DND-41 (cell line): ENCODE measurements around the gene SPPL2B.

Experiments used
- ATAC-seq: fragments of 200-7000 bp; cut with Tn5 transposase; 3 replicates; pipeline ENCODE4 v1.9.1; 2021; ENCODE audit warnings: low read depth; ENCODE audit not compliant: insufficient read depth
- DNase-seq: peaks from one replicate; pipeline ENCODE4 v3.0.0-alpha.2; 2020
- H2AFZ ChIP-seq: 2 replicates; pipeline ENCODE4 v1.6.0; 2012; ENCODE audit warnings: low read depth, low read length
- H3K27ac ChIP-seq: 2 replicates; pipeline ENCODE4 v1.5.1; 2012; ENCODE audit warnings: low read length, inconsistent platforms
- H3K27me3 ChIP-seq: fragments of 200-600 bp; sonication (generic); 2 replicates; pipeline ENCODE4 v1.6.0; 2012; ENCODE audit warnings: low read length, mild to moderate bottlenecking, inconsistent platforms; ENCODE audit not compliant: insufficient read depth, poor library complexity
- H3K36me3 ChIP-seq: 2 replicates; pipeline ENCODE4 v1.5.1; 2012; ENCODE audit warnings: low read length, inconsistent platforms; ENCODE audit not compliant: insufficient read depth
- H3K4me1 ChIP-seq: 2 replicates; pipeline ENCODE4 v1.5.1; 2012; ENCODE audit warnings: mild to moderate bottlenecking, low read length; ENCODE audit not compliant: insufficient read depth
- H3K4me2 ChIP-seq: 2 replicates; pipeline ENCODE4 v1.6.0; 2012; ENCODE audit warnings: mild to moderate bottlenecking, moderate library complexity, low read length, inconsistent platforms; ENCODE audit not compliant: insufficient read depth
- H3K4me3 ChIP-seq, 2 experiments: fragments of 200-600 bp in 1 of 2; shearing (Covaris generic) in 1 of 2; 2 replicates each; pipeline ENCODE4 v1.5.1; 2012 to 2016; ENCODE audit warnings: inconsistent platforms in 2 of 2, low read length in 2 of 2, mild to moderate bottlenecking in 2 of 2, low read depth in 1 of 2, moderate library complexity in 1 of 2
- H3K79me2 ChIP-seq: 2 replicates; pipeline ENCODE4 v1.6.0; 2012; ENCODE audit warnings: low read length, inconsistent platforms; ENCODE audit not compliant: insufficient read depth
- H3K9ac ChIP-seq: 2 replicates; pipeline ENCODE4 v1.6.0; 2012; ENCODE audit warnings: low read depth, mild to moderate bottlenecking, inconsistent platforms, low read length, moderate library complexity
- H3K9me3 ChIP-seq: 2 replicates; pipeline ENCODE4 v1.5.1; 2012; ENCODE audit warnings: low read length, moderate library complexity, mild to moderate bottlenecking, inconsistent platforms; ENCODE audit not compliant: insufficient read depth, severe bottlenecking
- H4K20me1 ChIP-seq: 2 replicates; pipeline ENCODE4 v1.6.0; 2012; ENCODE audit warnings: low read length; ENCODE audit not compliant: insufficient read depth
- EZH2 ChIP-seq: IDR thresholded peaks from 3 replicates; pipeline ENCODE4 v1.6.1; 2012; ENCODE audit warnings: borderline replicate concordance, low read depth, mild to moderate bottlenecking, moderate library complexity, low read length, inconsistent platforms; ENCODE audit not compliant: severe bottlenecking
- TF ChIP-seq, protein P1 (sequence below): IDR thresholded peaks from 2 replicates; pipeline ENCODE4 v1.5.1; 2012; ENCODE audit warnings: borderline replicate concordance, low read length, moderate library complexity, mild to moderate bottlenecking; ENCODE audit not compliant: poor library complexity, severe bottlenecking; ENCODE audit errors: extremely low read depth

Gene SPPL2B

DNA sequence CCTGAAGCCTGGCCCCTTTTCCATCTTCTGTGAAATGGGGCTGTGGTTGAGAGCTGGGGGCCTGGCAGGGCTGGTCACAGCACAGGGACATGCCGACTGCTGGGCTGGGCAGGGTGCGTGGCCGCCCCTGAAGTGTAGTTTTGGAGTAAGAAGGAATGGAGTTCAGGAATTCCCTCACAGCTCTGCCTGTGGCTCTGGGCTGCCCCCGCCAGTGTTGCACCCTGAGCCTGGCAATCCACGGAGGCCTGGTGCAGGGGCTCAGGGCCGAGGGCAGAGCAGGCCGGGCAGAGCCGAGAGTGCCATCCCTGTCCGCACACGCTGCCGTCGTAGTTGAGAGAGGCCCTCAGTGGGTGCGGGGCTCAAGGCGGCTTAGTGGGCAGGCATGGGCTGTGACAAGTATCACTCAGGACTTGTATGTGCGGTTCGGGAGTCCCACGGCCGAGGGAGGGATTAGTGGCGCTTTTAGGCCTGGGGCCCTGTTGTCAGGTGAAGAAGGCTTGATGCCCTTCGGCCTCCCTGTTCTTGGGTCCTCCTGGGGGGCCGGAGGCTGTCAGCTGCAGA lies 9.7 kb downstream of the SPPL2B start:
- no peak overlapping the region for H3K4me3 ChIP-seq
- no peak for ATAC-seq
- peaks cover 62% of the 10 kb centered on the region for H3K79me2 ChIP-seq
- H4K20me1 ChIP-seq, result peaks cover 76% of the 10 kb centered on the region
- no peaks in the 10 kb centered on the region for H3K9me3 ChIP-seq
- peaks cover 85% of the 10 kb centered on the region for H3K36me3 ChIP-seq
- no peaks in the 10 kb centered on the region for H3K27me3 ChIP-seq
- no peak overlapping the region for H3K4me2 ChIP-seq
- H2AFZ ChIP-seq, result no peak overlapping the region
- no peak overlapping the region for H3K27ac ChIP-seq
- DNase-seq, result no peak
- peaks cover 9% of the 10 kb centered on the region for H3K4me1 ChIP-seq
- no peak overlapping the region for H3K9ac ChIP-seq
- TF ChIP-seq, protein P1, sequence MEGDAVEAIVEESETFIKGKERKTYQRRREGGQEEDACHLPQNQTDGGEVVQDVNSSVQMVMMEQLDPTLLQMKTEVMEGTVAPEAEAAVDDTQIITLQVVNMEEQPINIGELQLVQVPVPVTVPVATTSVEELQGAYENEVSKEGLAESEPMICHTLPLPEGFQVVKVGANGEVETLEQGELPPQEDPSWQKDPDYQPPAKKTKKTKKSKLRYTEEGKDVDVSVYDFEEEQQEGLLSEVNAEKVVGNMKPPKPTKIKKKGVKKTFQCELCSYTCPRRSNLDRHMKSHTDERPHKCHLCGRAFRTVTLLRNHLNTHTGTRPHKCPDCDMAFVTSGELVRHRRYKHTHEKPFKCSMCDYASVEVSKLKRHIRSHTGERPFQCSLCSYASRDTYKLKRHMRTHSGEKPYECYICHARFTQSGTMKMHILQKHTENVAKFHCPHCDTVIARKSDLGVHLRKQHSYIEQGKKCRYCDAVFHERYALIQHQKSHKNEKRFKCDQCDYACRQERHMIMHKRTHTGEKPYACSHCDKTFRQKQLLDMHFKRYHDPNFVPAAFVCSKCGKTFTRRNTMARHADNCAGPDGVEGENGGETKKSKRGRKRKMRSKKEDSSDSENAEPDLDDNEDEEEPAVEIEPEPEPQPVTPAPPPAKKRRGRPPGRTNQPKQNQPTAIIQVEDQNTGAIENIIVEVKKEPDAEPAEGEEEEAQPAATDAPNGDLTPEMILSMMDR, result no peak
- no peak for TF ChIP-seq EZH2

DNA sequence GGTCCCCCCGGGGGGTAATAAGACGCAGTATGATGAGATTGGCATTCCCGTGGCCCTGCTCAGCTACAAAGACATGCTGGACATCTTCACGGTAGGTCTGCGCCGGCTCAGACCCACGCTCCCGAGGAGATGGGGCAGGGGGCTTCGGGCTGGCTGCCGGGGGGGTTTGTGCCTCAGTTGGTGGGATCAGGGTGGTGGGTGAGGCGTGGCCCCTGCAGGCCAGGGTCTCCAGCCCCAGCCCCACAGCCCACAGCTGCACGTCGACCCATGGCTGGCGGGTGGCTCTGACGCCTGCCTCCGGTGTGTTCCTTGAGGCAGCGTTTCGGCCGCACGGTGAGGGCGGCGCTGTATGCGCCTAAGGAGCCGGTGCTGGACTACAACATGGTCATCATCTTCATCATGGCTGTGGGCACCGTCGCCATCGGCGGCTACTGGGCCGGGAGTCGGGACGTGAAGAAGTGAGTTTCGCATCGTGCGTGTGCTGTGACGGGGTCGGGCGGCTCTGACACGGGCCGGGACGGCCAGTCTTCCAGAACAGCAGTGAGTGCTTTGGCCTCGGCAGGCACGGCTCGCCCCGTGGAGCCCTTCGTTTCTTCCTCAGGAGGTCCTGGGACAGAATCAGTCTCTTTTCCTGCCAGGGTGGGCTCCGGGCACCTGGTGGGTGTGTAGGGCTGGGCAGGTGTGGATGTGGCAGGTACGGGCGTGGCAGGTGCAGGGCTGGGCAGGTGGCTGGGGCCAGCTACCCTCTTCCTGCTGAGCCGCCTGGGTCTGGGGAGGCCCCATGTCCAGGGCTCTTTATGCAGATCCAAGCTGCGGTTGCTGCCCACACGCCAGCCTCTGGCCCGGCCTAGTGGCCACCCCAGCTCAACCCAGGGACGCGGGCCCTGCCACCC lies 10.5 kb downstream of the SPPL2B start:
- Histone ChIP-seq H3K4me2 (no peak overlapping the region), H3K27ac (no peak overlapping the region), H4K20me1 (peaks cover 68% of the 10 kb centered on the region), H3K36me3 (peaks cover 87% of the 10 kb centered on the region), H3K27me3 (no peaks in the 10 kb centered on the region), H3K4me1 (peaks cover 3% of the 10 kb centered on the region; the same call in 1 of the 2 replicates), H3K79me2 (peaks cover 53% of the 10 kb centered on the region), H3K4me3 (no peak overlapping the region), H3K9me3 (no peaks in the 10 kb centered on the region), H2AFZ (no peak overlapping the region), H3K9ac (no peak overlapping the region)
- TF ChIP-seq, protein P1, result no peak
- no peak for TF ChIP-seq EZH2
- DNase-seq (no peak), ATAC-seq (no peak)

DNA sequence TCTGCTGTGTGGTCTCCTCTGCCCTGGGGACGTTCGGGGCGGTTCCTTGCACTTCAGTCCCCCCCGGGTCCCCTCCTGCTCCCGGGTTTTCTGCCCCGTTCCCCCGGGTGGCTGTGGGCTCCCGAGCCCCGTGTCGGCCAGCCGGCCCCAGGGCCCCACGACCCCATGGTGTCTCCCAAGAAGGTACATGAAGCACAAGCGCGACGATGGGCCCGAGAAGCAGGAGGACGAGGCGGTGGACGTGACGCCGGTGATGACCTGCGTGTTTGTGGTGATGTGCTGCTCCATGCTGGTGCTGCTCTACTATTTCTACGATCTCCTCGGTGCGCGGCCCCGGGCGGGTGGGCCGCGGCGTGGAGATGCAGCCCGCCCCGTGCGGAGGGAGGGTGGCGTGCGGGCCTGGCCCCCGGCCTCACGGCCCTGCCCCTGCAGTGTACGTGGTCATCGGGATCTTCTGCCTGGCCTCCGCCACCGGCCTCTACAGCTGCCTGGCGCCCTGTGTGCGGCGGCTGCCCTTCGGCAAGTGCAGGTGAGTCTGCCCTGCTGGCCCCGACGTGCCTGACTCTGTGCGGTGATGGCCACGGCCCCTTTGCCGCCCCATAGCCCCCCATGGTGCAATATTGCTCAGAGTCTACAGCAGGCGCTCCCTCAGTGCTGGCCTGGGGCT lies 11.3 kb downstream of the SPPL2B start:
- H3K4me1 ChIP-seq, result peaks cover 3% of the 10 kb centered on the region; the same call in 1 of the 2 replicates
- peaks cover 46% of the 10 kb centered on the region for H3K79me2 ChIP-seq
- no peak overlapping the region for H3K27ac ChIP-seq
- H3K27me3 ChIP-seq, result no peaks in the 10 kb centered on the region
- no peak for TF ChIP-seq EZH2
- TF ChIP-seq, protein P1, result no peak
- no peak for ATAC-seq
- no peak overlapping the region for H3K4me2 ChIP-seq
- peaks cover 60% of the 10 kb centered on the region for H4K20me1 ChIP-seq
- H3K9me3 ChIP-seq, result no peaks in the 10 kb centered on the region
- no peak overlapping the region for H2AFZ ChIP-seq
- peaks cover 85% of the 10 kb centered on the region for H3K36me3 ChIP-seq
- H3K9ac ChIP-seq, result no peak overlapping the region
- no peak for DNase-seq
- no peak overlapping the region for H3K4me3 ChIP-seq
